Kidney (tissue), 14 donors: ENCODE results near the gene HTR6. TPM values are rescaled to one million over a fixed set of nuclear protein-coding genes. Genes with fewer than 3 reads are reported as not detected.

Source experiments
- DNase-seq, 5 donors: peaks; one replicate each; pipeline ENCODE4 v3.0.0-alpha.2; 2013 to 2020
- FAIRE-seq: peaks from 2 replicates; lab custom pipeline; 2012; peaks lifted over from hg19 to GRCh38; lab: Jason Lieb, UNC
- H3K27ac ChIP-seq, 2 donors: one replicate each; pipeline ENCODE4 v1.7.0; 2013; ENCODE audit warnings: low read depth in 2 of 2, low read length in 2 of 2, inconsistent platforms in 1 of 2
- H3K27me3 ChIP-seq: one replicate; pipeline ENCODE4 v1.7.1; 2013; ENCODE audit warnings: low read length, inconsistent platforms; ENCODE audit not compliant: control insufficient read depth, insufficient read depth
- H3K36me3 ChIP-seq, 3 donors: one replicate each; pipeline versions ENCODE4 v1.7.0 to v1.7.1; 2013; ENCODE audit warnings: low read length in 3 of 3, control low read depth in 1 of 3, inconsistent platforms in 1 of 3; ENCODE audit not compliant: insufficient read depth in 3 of 3, control insufficient read depth in 2 of 3
- H3K4me1 ChIP-seq, 3 donors: one replicate each; pipeline versions ENCODE4 v1.7.0 to v1.7.1; 2013; ENCODE audit warnings: low read length in 3 of 3, inconsistent platforms in 1 of 3, low read depth in 1 of 3; ENCODE audit not compliant: control insufficient read depth in 2 of 3, insufficient read depth in 2 of 3
- H3K4me3 ChIP-seq, 3 donors: one replicate each; pipeline versions ENCODE4 v1.7.0 to v1.8.1; 2013; ENCODE audit warnings: low read length in 3 of 3, control low read depth in 1 of 3, inconsistent platforms in 1 of 3
- H3K9ac ChIP-seq, 3 donors: one replicate each; pipeline versions ENCODE4 v1.7.0 to v1.7.1; 2013; ENCODE audit warnings: low read length in 3 of 3, control low read depth in 1 of 3, inconsistent platforms in 1 of 3
- H3K9me3 ChIP-seq, 3 donors: one replicate each; pipeline versions ENCODE4 v1.7.0 to v1.7.1; 2013; ENCODE audit warnings: low read length in 3 of 3, control low read depth in 1 of 3, inconsistent platforms in 1 of 3; ENCODE audit not compliant: control insufficient read depth in 2 of 3, insufficient read depth in 1 of 3
- intact Hi-C: fragments of 100-400 bp; cut with DNase I; formaldehyde crosslinking; loops from one replicate; pipeline ENCODE4 v1.11.1; 2022
- polyA plus RNA-seq: library from polyadenylated mRNA; stranded (reverse); fragments of 350-450 nt; fragmentation: Illumina TruSeq; extraction: RNeasy Lipid Tissue Mini Kit (QIAGEN cat#74804); gene quantifications from one replicate; pipeline ENCODE4 v1.2.3, GENCODE V29; 2014; ENCODE audit warnings: low read depth, low replicate concordance; ENCODE audit not compliant: insufficient read depth
- total RNA-seq: library from RNA; stranded (reverse); fragmentation: NEBNext Ultra II Directional; extraction: Animal tissue kit (Norgen Biotek cat#: 25700); gene quantifications from one replicate; pipeline ENCODE4 v1.2.1, GENCODE V29; 2021
- TF ChIP-seq, protein P1 (sequence below): IDR thresholded peaks from 3 replicates; pipeline ENCODE4 v1.5.1; 2012; ENCODE audit warnings: mild to moderate bottlenecking, moderate library complexity, borderline replicate concordance; ENCODE audit not compliant: insufficient read depth; ENCODE audit errors: extremely low read depth
- donor health status: control.
- donor health status: control.
- donor health status: control.
- donor health status: control.
- donor health status: control.
- donor health status: DM: yes; HTN: yes; CAD: no.
- donor health status: Normal renal cell carcinoma (clear cell type).

The HTR6 gene
- total and polyA plus RNA-seq, 2 donors from 2014 or later: not detected

DNA sequence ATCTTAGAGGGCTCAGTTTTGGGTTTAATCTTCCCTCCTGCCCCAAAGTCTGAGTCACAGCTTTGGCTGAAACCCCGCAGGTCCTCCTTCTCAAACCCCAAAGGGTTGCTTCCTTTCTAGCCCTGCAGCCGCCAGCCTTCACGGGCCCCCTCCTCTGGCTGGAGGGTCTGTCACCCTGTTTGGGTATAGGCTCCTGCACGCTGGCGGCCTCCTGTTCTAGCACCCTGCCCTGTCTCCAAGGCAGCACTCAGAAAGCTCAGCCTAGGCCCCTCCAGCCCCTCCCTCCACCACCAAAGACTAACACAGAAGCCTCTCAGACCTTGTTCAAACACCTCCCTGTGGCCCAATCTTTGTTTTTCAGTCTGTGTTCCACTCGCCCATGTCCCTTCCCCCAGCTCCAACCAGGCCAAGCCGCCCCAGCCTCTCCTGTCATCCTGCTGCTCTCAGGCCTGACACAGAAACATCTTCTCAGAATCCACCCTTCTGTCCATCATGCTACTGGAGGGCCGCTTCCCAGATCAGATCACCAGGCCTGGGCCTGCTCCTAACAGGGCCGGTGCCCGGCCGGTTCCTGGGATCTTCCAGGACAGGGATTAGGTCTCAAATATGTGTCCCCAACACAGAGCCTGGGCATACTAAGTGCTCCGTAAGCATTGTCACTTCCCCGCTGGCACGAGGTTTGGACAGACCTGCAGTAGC, 35.6 kb downstream of the HTR6 start:
- no peaks in the 10 kb centered on the region for H3K27me3 ChIP-seq
- intact Hi-C loops: no loop called here
- peaks cover 0 to 10% (median 7%) of the 10 kb centered on the region in 3 donors for H3K36me3 ChIP-seq
- H3K27ac ChIP-seq: no peak overlapping the region
- TF ChIP-seq, protein P1, sequence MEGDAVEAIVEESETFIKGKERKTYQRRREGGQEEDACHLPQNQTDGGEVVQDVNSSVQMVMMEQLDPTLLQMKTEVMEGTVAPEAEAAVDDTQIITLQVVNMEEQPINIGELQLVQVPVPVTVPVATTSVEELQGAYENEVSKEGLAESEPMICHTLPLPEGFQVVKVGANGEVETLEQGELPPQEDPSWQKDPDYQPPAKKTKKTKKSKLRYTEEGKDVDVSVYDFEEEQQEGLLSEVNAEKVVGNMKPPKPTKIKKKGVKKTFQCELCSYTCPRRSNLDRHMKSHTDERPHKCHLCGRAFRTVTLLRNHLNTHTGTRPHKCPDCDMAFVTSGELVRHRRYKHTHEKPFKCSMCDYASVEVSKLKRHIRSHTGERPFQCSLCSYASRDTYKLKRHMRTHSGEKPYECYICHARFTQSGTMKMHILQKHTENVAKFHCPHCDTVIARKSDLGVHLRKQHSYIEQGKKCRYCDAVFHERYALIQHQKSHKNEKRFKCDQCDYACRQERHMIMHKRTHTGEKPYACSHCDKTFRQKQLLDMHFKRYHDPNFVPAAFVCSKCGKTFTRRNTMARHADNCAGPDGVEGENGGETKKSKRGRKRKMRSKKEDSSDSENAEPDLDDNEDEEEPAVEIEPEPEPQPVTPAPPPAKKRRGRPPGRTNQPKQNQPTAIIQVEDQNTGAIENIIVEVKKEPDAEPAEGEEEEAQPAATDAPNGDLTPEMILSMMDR: no peak
- H3K9ac ChIP-seq: no peak overlapping the region
- H3K4me3 ChIP-seq: no peak overlapping the region
- H3K4me1 ChIP-seq: peaks cover 0 to 6% (median 0%) of the 10 kb centered on the region in 3 donors
- no peaks in the 10 kb centered on the region for H3K9me3 ChIP-seq
- peak in 1 of 5 donors; percentile 48 for DNase-seq
- FAIRE-seq: no peak

DNA sequence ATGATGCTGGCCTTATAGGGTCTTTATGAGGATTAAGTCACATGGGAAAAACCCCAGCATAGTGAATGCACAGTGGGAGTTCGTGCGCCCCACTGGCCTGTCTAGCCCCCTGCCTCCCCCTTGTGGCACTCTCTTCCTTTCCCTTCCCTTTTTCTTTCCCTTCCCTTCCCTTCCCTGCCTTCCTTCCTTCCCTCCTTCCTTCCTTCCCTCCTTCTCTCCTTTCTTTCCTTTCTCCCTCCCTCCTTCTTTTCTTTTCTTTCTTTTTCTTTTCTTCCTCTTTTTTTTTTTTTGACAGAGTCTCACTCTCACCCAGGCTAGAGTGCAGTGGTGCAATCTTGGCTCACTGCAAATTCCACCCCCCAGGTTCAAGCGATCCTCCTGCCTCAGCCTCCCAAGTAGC, 38.6 kb downstream of the HTR6 start:
- no peak for FAIRE-seq
- intact Hi-C loops: no loop called here
- DNase-seq: no peak

DNA sequence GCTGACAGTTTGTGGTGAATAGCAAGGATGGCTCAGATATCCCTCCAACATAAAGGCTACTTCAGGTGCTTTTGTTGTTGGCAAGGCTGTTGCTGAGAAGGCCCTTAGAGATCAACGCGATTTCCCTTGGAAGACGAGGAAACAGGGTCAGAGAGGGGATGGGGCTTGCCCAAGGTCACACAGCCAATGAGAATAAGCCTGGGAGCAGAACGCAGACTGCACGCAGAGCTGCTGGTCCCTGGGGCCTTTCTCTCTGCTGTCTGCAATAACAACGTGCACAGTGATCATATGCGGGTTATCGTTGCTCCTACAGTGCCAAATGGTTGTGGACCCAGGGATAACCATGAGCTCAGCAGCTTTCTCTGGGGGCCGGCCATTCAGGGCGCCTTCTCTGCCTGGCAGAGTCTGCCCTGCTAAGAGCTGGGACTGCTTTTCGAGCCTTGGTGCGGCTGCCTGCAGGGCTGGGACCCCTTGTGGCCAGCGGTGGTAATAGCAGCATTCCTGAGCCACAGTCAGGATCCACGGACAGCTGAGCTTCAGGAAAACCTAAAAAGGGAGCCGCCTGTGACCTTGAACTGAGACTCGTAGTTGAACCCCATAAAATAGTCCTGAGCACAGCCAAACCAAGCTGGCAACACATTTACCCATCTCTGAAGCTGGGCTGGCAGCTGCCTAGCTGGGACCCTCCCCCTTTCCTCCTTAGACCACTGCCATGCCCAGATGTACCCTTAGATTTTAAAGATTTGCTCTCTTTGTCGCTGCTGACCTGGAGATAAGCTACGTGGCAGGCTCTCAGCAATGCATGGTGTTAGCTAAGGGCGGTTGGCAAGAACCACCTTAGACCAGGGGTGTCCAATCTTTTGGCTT, 39.8 kb downstream of the HTR6 start:
- Histone ChIP-seq H3K9ac (no peak overlapping the region), H3K9me3 (no peaks in the 10 kb centered on the region), H3K36me3 (peaks cover 0 to 7% (median 4%) of the 10 kb centered on the region in 3 donors), H3K4me3 (no peak overlapping the region), H3K27me3 (no peaks in the 10 kb centered on the region), H3K4me1 (peaks cover 0 to 6% (median 2%) of the 10 kb centered on the region in 3 donors), H3K27ac (no peak overlapping the region)
- DNase-seq: peak; percentile 81 to 88 (median 85)
- TF ChIP-seq, protein P1: peak; percentile 86
- intact Hi-C loops: no loop called here
- FAIRE-seq: no peak

More for the DNA sequence above, 38.6 kb downstream of the HTR6 start:
- H3K36me3 ChIP-seq: peaks cover 0 to 7% (median 4%) of the 10 kb centered on the region in 3 donors
- no peak overlapping the region for H3K4me3 ChIP-seq
- H3K9ac ChIP-seq: no peak overlapping the region
- H3K9me3 ChIP-seq: no peaks in the 10 kb centered on the region
- no peak overlapping the region for H3K27ac ChIP-seq
- H3K27me3 ChIP-seq: no peaks in the 10 kb centered on the region
- TF ChIP-seq, protein P1: no peak
- peaks cover 0 to 6% (median 0%) of the 10 kb centered on the region in 3 donors for H3K4me1 ChIP-seq
